ENCODE results near the gene GCDH.

DNA sequence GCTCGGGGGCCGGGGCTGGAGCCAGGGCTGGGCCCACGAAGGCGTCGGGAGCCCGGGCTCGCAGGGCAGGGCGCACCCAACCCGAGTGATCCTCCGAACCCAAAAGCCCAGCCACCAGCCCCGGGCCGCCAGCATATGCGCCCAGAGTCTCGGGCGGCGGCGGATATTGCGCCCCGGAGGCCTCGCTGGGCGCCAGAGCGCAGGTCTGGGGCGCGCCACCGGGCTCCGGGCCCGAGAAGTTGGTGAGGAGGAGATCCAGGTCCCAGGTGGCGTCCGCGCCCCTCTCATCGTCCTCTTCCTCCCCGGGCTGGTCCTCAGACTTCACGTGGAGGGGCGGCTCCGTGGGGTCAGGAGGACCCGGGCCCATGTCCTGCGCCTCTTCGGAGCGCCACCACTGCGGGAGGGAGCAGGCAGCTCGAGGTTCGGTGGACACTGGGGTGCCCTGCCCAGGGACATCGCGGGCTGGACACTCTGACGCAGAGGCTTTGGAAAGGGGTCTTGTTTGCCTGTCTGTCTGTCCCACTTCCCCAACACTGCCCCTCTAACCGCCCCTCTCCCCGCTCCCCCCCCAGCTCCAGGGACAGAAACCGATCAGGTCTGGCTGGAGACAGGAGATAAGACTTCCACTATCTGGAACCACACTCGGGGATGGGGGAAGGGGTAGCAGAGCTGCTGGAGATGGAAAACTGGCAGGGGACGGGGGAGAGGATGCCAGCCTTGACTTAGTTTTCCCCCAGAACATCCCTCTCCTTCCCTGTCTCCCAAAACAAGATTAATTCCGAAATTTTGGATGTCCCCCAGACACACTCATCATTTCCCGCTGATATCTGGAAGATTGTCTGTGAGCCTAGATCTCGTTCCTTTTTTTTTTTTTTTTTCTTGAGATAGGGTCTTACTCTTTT lies 5.0 kb upstream of the GCDH start:
- no peak for TF ChIP-seq EZH2phosphoT487 (IDR thresholded peaks at IDR 0.05)
- TF ChIP-seq CTCF (IDR thresholded peaks at IDR 0.05): peak; percentile 12
